ENCODE data around the gene GGCX.
"Not testable (repeated sequence)": the region's sequence is repeated elsewhere in the genome, so short reads cannot be mapped to it uniquely, and the experiment has no call there.

Gene GGCX

GRCh38 chr2:85605406-85606115 is 44.3 kb upstream of the GGCX start:
- no peak overlapping the region for H3K4me3 ChIP-seq (ENCODE audit: low read depth in 1 of 2, low read length in 2 of 2)
- H2AFZ ChIP-seq (ENCODE audit: low read depth, low read length): no peak overlapping the region
- peaks cover 26% of the 10 kb centered on the region for H3K4me1 ChIP-seq (ENCODE audit: insufficient read depth, low read length)
- H3K27me3 ChIP-seq (ENCODE audit: insufficient read depth, low read length, poor library complexity): peaks cover 10% of the 10 kb centered on the region
- no peak for TF ChIP-seq CTCF (IDR thresholded peaks at IDR 0.05; ENCODE audit: borderline replicate concordance, extremely low read depth, low read length, poor library complexity, severe bottlenecking)
- H4K20me1 ChIP-seq (ENCODE audit: insufficient read depth, low read length): peaks cover 28% of the 10 kb centered on the region; the same call in 1 of the 2 replicates
- H3K27ac ChIP-seq (ENCODE audit: low read length): no peak overlapping the region
- H3K9me3 ChIP-seq (ENCODE audit: insufficient read depth, low read length, severe bottlenecking): no peaks in the 10 kb centered on the region
- no peak for DNase-seq
- H3K4me2 ChIP-seq (ENCODE audit: insufficient read depth, low read length): no peak overlapping the region
- no peak for ATAC-seq (ENCODE audit: insufficient read depth, low read depth)
- no peak overlapping the region for H3K9ac ChIP-seq (ENCODE audit: low read depth, low read length)
- H3K36me3 ChIP-seq (ENCODE audit: insufficient read depth, low read length): peaks cover 30% of the 10 kb centered on the region
- H3K79me2 ChIP-seq (ENCODE audit: insufficient read depth, low read length): peaks cover 16% of the 10 kb centered on the region

DNA sequence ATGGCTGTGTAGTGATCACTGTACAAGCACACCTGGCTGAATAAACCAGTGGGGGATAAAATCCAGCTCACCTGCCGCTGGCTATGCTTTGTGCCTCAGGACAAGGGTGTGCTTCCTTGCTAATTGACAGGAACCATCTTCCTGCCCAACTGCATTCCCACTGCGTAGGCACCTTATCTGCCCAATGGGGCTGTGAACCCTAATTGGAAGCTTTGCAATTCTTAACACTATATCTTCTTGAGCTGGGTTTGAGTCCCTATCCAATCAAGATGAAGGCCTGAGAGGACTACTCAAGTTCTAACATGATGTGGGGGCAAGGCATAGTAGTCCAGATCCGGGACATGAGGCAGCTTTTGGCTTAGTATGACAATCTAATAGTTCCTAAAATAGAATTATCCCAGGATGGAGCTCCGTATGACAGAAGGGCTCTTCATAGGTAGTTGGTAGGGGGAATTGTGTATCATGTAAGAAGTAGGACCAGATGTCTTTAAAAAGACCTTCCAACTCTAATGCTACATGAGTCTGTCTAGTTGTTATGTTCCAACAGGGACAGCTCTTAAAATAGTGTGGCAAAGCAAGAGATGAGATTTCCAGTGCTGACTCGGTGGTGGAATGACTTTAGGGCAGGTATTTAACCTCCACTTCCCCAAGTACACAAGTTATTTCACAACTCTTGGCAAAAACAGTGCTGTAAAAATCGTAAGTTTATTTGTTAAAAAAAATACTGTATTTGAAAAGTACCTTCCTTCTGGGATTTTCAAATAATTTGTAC is 43.5 kb upstream of the GGCX start:
- ATAC-seq (ENCODE audit: insufficient read depth, low read depth): no peak
- Histone ChIP-seq H3K4me2 (ENCODE audit: insufficient read depth, low read length) (no peak overlapping the region), H3K9ac (ENCODE audit: low read depth, low read length) (no peak overlapping the region), H3K4me1 (ENCODE audit: insufficient read depth, low read length) (peaks cover 19% of the 10 kb centered on the region), H3K4me3 (ENCODE audit: low read depth in 1 of 2, low read length in 2 of 2) (no peak overlapping the region), H3K79me2 (ENCODE audit: insufficient read depth, low read length) (0 out of 2 replicates have a peak, but pooled peaks cover 9% of the 10 kb centered on the region), H2AFZ (ENCODE audit: low read depth, low read length) (no peak overlapping the region), H3K27ac (ENCODE audit: low read length) (no peak overlapping the region), H3K27me3 (ENCODE audit: insufficient read depth, low read length, poor library complexity) (peaks cover 10% of the 10 kb centered on the region), H4K20me1 (ENCODE audit: insufficient read depth, low read length) (peaks cover 31% of the 10 kb centered on the region), H3K36me3 (ENCODE audit: insufficient read depth, low read length) (peaks cover 24% of the 10 kb centered on the region), H3K9me3 (ENCODE audit: insufficient read depth, low read length, severe bottlenecking) (no peaks in the 10 kb centered on the region)
- TF ChIP-seq EZH2 (IDR thresholded peaks at IDR 0.05; ENCODE audit: borderline replicate concordance, low read depth, low read length, severe bottlenecking): no peak
- TF ChIP-seq CTCF (IDR thresholded peaks at IDR 0.05; ENCODE audit: borderline replicate concordance, extremely low read depth, low read length, poor library complexity, severe bottlenecking): no peak
- DNase-seq: no peak

DNA sequence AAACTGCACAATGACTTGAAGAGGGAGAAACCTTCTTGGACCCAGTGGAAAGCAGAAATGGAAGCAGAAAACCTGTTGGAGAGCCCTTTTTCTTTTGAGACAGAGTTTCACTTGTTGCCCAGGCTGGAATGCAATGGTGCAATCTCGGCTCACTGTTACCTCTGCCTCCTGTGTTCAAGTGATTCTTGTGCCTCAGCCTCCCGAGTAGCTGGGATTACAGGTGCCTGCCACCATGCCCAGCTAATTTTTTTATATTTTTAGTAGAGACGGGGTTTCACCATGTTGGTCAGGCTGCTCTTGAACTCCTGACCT is 42.8 kb upstream of the GGCX start:
- H2AFZ ChIP-seq (ENCODE audit: low read depth, low read length); H3K9me3 ChIP-seq (ENCODE audit: insufficient read depth, low read length, severe bottlenecking); ATAC-seq (ENCODE audit: insufficient read depth, low read depth); H3K4me2 ChIP-seq (ENCODE audit: insufficient read depth, low read length); H3K79me2 ChIP-seq (ENCODE audit: insufficient read depth, low read length); H3K9ac ChIP-seq (ENCODE audit: low read depth, low read length); H3K27me3 ChIP-seq (ENCODE audit: insufficient read depth, low read length, poor library complexity); H3K4me3 ChIP-seq (ENCODE audit: low read depth in 1 of 2, low read length in 2 of 2); DNase-seq; H3K27ac ChIP-seq (ENCODE audit: low read length): not testable (repeated sequence)
- H3K4me1 ChIP-seq (ENCODE audit: insufficient read depth, low read length): peaks cover 19% of the 10 kb centered on the region
- H3K36me3 ChIP-seq (ENCODE audit: insufficient read depth, low read length): peaks cover 19% of the 10 kb centered on the region
- peaks cover 28% of the 10 kb centered on the region for H4K20me1 ChIP-seq (ENCODE audit: insufficient read depth, low read length)

DNA sequence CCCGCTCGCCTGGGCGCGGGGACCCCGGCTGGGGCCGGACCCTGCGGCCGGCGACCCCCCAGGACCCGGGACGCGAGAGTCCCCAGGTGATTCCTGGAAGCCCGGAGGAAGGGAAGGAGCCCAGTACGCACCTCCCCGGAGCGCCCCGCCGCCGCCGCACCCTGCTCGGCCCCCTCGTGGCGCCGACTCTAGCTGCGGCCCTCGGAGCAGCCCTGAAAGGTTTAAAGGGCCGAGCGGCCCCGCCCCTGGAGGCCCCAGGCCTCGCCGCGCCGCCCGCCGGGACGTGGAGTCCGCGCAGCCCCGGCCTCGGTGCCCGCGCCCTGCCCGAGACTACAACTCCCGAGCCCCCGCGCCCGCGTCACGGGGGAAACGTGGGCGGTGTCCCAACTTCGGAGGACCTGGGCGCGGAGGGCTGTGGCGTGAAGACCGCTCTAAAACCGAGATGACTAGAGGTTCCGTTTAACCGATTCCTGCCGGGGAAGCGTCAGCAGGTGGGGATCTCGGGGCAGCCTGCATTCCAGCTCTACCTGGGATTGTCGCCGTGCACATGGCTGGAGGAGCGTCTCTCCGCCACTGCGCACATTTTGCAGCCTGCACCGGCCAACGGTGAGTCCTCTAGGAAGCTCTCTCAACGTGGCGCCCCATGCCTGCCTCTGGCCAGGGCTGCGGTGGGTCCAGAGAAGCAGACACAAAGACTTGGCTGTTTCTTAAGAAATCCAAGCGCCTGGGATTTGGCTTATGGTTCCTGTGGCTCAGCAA is 41.4 kb upstream of the GGCX start, which contains the start of gene TMEM150A:
Gene TMEM150A (minus strand): TSS at position 223 of the 759 bp plus-strand sequence. CDS start 750 bp downstream, outside the sequence.
- ATAC-seq (ENCODE audit: insufficient read depth, low read depth) (peak; percentile 88), DNase-seq (peak; percentile 73)
- no peaks in the 10 kb centered on the region for H3K9me3 ChIP-seq (ENCODE audit: insufficient read depth, low read length, severe bottlenecking)
- H3K4me1 ChIP-seq (ENCODE audit: insufficient read depth, low read length): peaks cover 19% of the 10 kb centered on the region
- peaks cover 10% of the 10 kb centered on the region for H3K27me3 ChIP-seq (ENCODE audit: insufficient read depth, low read length, poor library complexity)
- peaks cover 13% of the 10 kb centered on the region for H3K36me3 ChIP-seq (ENCODE audit: insufficient read depth, low read length)
- H4K20me1 ChIP-seq (ENCODE audit: insufficient read depth, low read length): peaks cover 23% of the 10 kb centered on the region
- no peak within 1 kb of the TSS for H3K27ac ChIP-seq (ENCODE audit: low read length)
- H3K9ac ChIP-seq (ENCODE audit: low read depth, low read length): peak within 1 kb of the TSS; percentile 51
- H2AFZ ChIP-seq (ENCODE audit: low read depth, low read length): peak within 1 kb of the TSS; percentile 68
- peak within 1 kb of the TSS; percentile 68 for H3K4me2 ChIP-seq (ENCODE audit: insufficient read depth, low read length)
- TF ChIP-seq CTCF (IDR thresholded peaks at IDR 0.05; ENCODE audit: borderline replicate concordance, extremely low read depth, low read length, poor library complexity, severe bottlenecking) (peak; percentile 0), EZH2 (IDR thresholded peaks at IDR 0.05; ENCODE audit: borderline replicate concordance, low read depth, low read length, severe bottlenecking) (peak; percentile 91)
- peak within 1 kb of the TSS; percentile 16 to 57; a peak in 3 of 4 replicates for H3K4me3 ChIP-seq (ENCODE audit: low read depth in 1 of 2, low read length in 2 of 2)
- peaks cover under 1% of the 10 kb centered on the region; the same call in 1 of the 2 replicates for H3K79me2 ChIP-seq (ENCODE audit: insufficient read depth, low read length)
